Right cardiac atrium (tissue), 5 donors: ENCODE data around the gene MYO18B. TPM values are rescaled to one million over a fixed set of nuclear protein-coding genes. Genes with fewer than 3 reads are reported as not detected.
A peak's percentile ranks its signal among the peaks of the same experiment; 100 is the strongest.
"Not testable (repeated sequence)": the region's sequence is repeated elsewhere in the genome, so short reads cannot be mapped to it uniquely, and the experiment has no call there.

ENCODE experiments used
- ATAC-seq, 2 donors: fragments of 200-7000 bp; cut with Tn5 transposase; one replicate each; pipeline versions ENCODE4 v1.8.0 to v1.9.1; 2020; ENCODE audit warnings: moderate library complexity in 2 of 2, mild to moderate bottlenecking in 1 of 2
- DNase-seq, 3 donors: peaks; one replicate each; pipeline ENCODE4 v3.0.0-alpha.2; 2020
- H3K27ac ChIP-seq: one replicate; pipeline ENCODE4 v1.5.1; 2013; ENCODE audit warnings: mild to moderate bottlenecking, low read length, control low read depth, moderate library complexity
- H3K27me3 ChIP-seq: one replicate; pipeline ENCODE4 v1.6.1; 2013; ENCODE audit not compliant: control insufficient read depth, insufficient read depth
- H3K4me1 ChIP-seq: one replicate; pipeline ENCODE4 v1.6.1; 2013; ENCODE audit warnings: low read length; ENCODE audit not compliant: control insufficient read depth, insufficient read depth
- H3K4me3 ChIP-seq: one replicate; pipeline ENCODE4 v1.5.1; 2013; ENCODE audit warnings: low read length, control low read depth
- H3K9me3 ChIP-seq: one replicate; pipeline ENCODE4 v1.6.1; 2013; ENCODE audit warnings: low read length; ENCODE audit not compliant: control insufficient read depth
- WGBS: extraction: QIAGEN DNeasy Blood & Tissue Kit; methylation state at CpG from one replicate; pipeline ENCODE4 v1.1.7; 2013; 5-methylcytosine and 5-hydroxymethylcytosine counted together
- intact Hi-C, 4 donors: fragments of 100-400 bp; cut with DNase I; formaldehyde crosslinking; loops; one replicate each; pipeline versions ENCODE4 v1.11.0 to v1.14.0; 2022 to 2023
- polyA plus RNA-seq: library from polyadenylated mRNA; stranded (reverse); fragments of 200-250 nt; gene quantifications from one replicate; pipeline ENCODE4 v1.2.3, GENCODE V29; 2013
- total RNA-seq, 4 donors: library from RNA; stranded (reverse); fragmentation: NEBNext Ultra II Directional; extraction: Animal tissue kit (Norgen Biotek cat#: 25700); gene quantifications; one replicate each; pipeline ENCODE4 v1.2.1, GENCODE V29; 2021
- donor health status: healthy with polysubstance abuse.
- donor health status: DM: no; HTN: yes; CAD: no.
- donor health status: DM: no; HTN: no; CAD: no.
- donor health status: DM: no; HTN: yes; CAD: no; lungs with severe emphysema.
- donor health status: DM: yes; HTN: yes; CAD: no.

The MYO18B gene
- total and polyA plus RNA-seq, 5 donors = 74.5 to 184 (median 121) TPM

- no peak for ATAC-seq
- Histone ChIP-seq H3K9me3 (no peaks in the 10 kb centered on the region), H3K4me1 (no peaks in the 10 kb centered on the region), H3K27ac (no peak overlapping the region), H3K27me3 (no peaks in the 10 kb centered on the region), H3K4me3 (no peak overlapping the region)
- intact Hi-C loops = loop anchor here in 3 of 4 donors (5.0 to 10.0 kb wide), 5 partner anchors 134 to 236 kb away; partner anchors contain the start of gene GRK3 (in 1 of the 3)
- 94% methylated on average over 7 of the region's 7 CpGs for WGBS
- DNase-seq = no peak
Measured at GRCh38 chr22:25698461-25698860, 43.5 kb upstream of the MYO18B start.

GRCh38 chr22:25698978-25699377 lies 43.0 kb upstream of the MYO18B start:
- Histone ChIP-seq H3K27me3 (no peaks in the 10 kb centered on the region), H3K4me3 (no peak overlapping the region), H3K27ac (no peak overlapping the region), H3K4me1 (no peaks in the 10 kb centered on the region), H3K9me3 (no peaks in the 10 kb centered on the region)
- no peak for ATAC-seq
- 94% methylated on average over 6 of the region's 6 CpGs for WGBS
- intact Hi-C loops = loop anchor here in 3 of 4 donors (5.0 to 10.0 kb wide), 5 partner anchors 134 to 237 kb away; partner anchors contain the start of gene GRK3 (in 1 of the 3)
- DNase-seq = no peak

GRCh38 chr22:25701056-25701780 lies 40.8 kb upstream of the MYO18B start:
- intact Hi-C loops = loop anchor here in 2 of 4 donors (5.0 kb wide), 1 partner anchor 239 kb away; no protein-coding TSS in a partner anchor
- Histone ChIP-seq H3K27me3 (no peaks in the 10 kb centered on the region), H3K4me3 (no peak overlapping the region), H3K27ac (no peak overlapping the region), H3K4me1 (no peaks in the 10 kb centered on the region), H3K9me3 (no peaks in the 10 kb centered on the region)
- WGBS = 35% methylated on average over 13 of the region's 13 CpGs
- ATAC-seq (peak; percentile 89 to 91), DNase-seq (peak; percentile 28 to 64 (median 55))

GRCh38 chr22:25702040-25702439 lies 39.9 kb upstream of the MYO18B start:
- ATAC-seq (no peak), DNase-seq (no peak)
- intact Hi-C loops = loop anchor here in 3 of 4 donors (1.0 to 5.0 kb wide), 2 partner anchors 240 kb away; no protein-coding TSS in a partner anchor
- Histone ChIP-seq H3K9me3 (no peaks in the 10 kb centered on the region), H3K27ac (no peak overlapping the region), H3K4me1 (no peaks in the 10 kb centered on the region), H3K4me3 (no peak overlapping the region), H3K27me3 (no peaks in the 10 kb centered on the region)

GRCh38 chr22:25702571-25703167 lies 39.3 kb upstream of the MYO18B start:
- WGBS = 87% methylated on average over 7 of the region's 7 CpGs
- Histone ChIP-seq H3K27ac (no peak overlapping the region), H3K4me3 (no peak overlapping the region), H3K9me3 (no peaks in the 10 kb centered on the region), H3K27me3 (no peaks in the 10 kb centered on the region), H3K4me1 (no peaks in the 10 kb centered on the region)
- DNase-seq (no peak), ATAC-seq (no peak)
- intact Hi-C loops = loop anchor here in 3 of 4 donors (1.0 to 5.0 kb wide), 2 partner anchors 240 kb away; no protein-coding TSS in a partner anchor

- Histone ChIP-seq H3K9me3 (no peaks in the 10 kb centered on the region), H3K27ac (no peak overlapping the region), H3K27me3 (no peaks in the 10 kb centered on the region), H3K4me3 (no peak overlapping the region), H3K4me1 (no peaks in the 10 kb centered on the region)
- ATAC-seq = no peak
- no peak for DNase-seq
- intact Hi-C loops = loop anchor here in 2 of 4 donors (5.0 kb wide), 1 partner anchor 242 kb away; no protein-coding TSS in a partner anchor
- 93% methylated on average over 2 of the region's 2 CpGs for WGBS
Measured at GRCh38 chr22:25704701-25705100, 37.3 kb upstream of the MYO18B start.

GRCh38 chr22:25706197-25706596 lies 35.8 kb upstream of the MYO18B start:
- Histone ChIP-seq H3K4me3 (no peak overlapping the region), H3K27me3 (no peaks in the 10 kb centered on the region), H3K9me3 (no peaks in the 10 kb centered on the region), H3K27ac (no peak overlapping the region), H3K4me1 (no peaks in the 10 kb centered on the region)
- intact Hi-C loops = no loop called here
- peak in 1 of 2 donors; percentile 71 for ATAC-seq
- 73% methylated on average over 5 of the region's 5 CpGs for WGBS
- DNase-seq = no peak

- intact Hi-C loops, DNase-seq, H3K9me3 ChIP-seq, H3K4me1 ChIP-seq, H3K27ac ChIP-seq, H3K4me3 ChIP-seq, H3K27me3 ChIP-seq: not testable (repeated sequence)
- ATAC-seq = peak; percentile 35 to 39
- 73% methylated on average over 6 of the region's 6 CpGs for WGBS
Measured at GRCh38 chr22:25708430-25708829, 33.6 kb upstream of the MYO18B start.

- ATAC-seq (no peak), DNase-seq (no peak)
- H3K9me3 ChIP-seq = no peaks in the 10 kb centered on the region
- H3K4me3 ChIP-seq = no peak overlapping the region
- no peaks in the 10 kb centered on the region for H3K27me3 ChIP-seq
- H3K4me1 ChIP-seq = no peaks in the 10 kb centered on the region
- intact Hi-C loops = no loop called here
- H3K27ac ChIP-seq = no peak overlapping the region
- WGBS = 85% methylated on average over 6 of the region's 6 CpGs
Measured at GRCh38 chr22:25709758-25710157, 32.2 kb upstream of the MYO18B start.

GRCh38 chr22:25710501-25710900 lies 31.5 kb upstream of the MYO18B start:
- H3K27ac ChIP-seq = no peak overlapping the region
- H3K4me3 ChIP-seq = no peak overlapping the region
- no peaks in the 10 kb centered on the region for H3K9me3 ChIP-seq
- ATAC-seq (no peak), DNase-seq (no peak)
- H3K27me3 ChIP-seq = no peaks in the 10 kb centered on the region
- WGBS = 90% methylated on average over 7 of the region's 7 CpGs
- H3K4me1 ChIP-seq = no peaks in the 10 kb centered on the region
- intact Hi-C loops = no loop called here

- 73% methylated on average over 6 of the region's 6 CpGs for WGBS
- no peak overlapping the region for H3K27ac ChIP-seq
- H3K27me3 ChIP-seq = no peaks in the 10 kb centered on the region
- intact Hi-C loops = no loop called here
- no peaks in the 10 kb centered on the region for H3K9me3 ChIP-seq
- no peak overlapping the region for H3K4me3 ChIP-seq
- H3K4me1 ChIP-seq = no peaks in the 10 kb centered on the region
- no peak for DNase-seq
- no peak for ATAC-seq
Measured at GRCh38 chr22:25711491-25711890, 30.5 kb upstream of the MYO18B start.
